NAMALWA (cell line): Measurements from ENCODE around the gene NEO1.
A peak's percentile ranks its signal among the peaks of the same experiment; 100 is the strongest.

ENCODE experiments used
- DNase-seq: peaks from one replicate; pipeline ENCODE4 v3.0.0-alpha.2; 2015; ENCODE audit warnings: low spot score

Gene NEO1

DNA sequence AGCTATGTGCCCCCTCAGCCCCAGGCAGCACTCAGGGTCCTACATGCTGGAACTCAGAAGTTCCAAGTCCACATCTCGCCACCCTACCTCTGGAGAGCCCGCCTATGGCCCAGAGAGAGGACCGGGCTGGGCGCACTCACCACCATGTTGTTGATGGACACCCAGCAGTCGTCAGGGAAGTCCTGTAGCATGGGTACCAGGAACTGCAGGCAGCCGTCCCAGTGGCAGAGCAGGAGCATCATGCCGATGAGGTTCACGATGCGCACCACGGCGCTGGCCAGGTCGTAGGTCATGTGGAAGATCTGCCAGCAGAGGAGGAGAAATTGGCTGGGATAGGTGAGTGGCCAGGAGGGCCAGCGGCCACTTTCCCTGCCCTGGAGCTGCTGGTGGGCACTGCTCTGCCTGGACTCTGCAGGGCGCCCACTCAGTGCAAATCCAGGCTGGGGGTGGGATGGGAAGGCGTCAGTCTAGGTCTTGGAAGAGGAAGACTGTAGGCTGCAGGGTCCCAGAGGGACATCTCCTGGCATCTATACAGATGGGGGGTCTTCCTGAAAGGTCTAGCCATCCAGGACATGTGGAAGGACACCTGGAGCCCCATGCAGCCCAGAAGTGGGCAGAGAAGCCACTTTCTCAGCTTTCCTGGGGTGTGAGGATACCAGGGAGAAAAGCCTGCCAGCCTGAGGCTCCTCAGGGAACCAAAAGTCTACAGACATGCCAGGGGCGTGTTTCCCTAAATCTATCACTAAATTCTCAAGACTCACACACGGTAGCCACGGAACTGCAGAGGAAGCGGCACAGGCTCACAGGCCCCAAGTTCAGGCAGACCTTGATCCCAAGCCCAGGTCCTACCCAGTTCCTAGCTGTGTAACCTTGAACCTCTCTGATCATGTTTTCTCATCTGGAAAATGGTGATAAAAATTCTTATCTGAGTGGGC, 280.0 kb downstream of the NEO1 start:
- DNase-seq = no peak

DNA sequence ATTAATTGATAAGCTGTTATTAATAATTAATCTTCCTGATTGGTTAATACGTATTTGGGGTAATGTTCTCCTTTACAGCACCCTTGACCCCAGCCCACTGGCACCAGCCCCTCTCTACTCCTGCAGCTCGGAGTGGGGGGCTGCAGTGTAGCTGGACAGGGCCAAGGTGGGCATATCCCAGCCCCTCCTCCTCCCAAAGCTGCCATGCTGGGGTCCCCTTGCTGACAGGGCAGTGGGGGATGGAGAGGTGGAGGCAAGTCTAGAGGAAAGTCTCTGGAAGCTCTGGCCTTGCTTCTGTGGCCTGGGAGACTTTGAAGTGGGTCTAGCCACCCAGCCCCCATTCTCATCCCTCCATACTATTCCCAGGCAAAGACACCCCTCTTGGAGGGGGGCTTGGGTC, 280.7 kb downstream of the NEO1 start:
- DNase-seq = no peak

DNA sequence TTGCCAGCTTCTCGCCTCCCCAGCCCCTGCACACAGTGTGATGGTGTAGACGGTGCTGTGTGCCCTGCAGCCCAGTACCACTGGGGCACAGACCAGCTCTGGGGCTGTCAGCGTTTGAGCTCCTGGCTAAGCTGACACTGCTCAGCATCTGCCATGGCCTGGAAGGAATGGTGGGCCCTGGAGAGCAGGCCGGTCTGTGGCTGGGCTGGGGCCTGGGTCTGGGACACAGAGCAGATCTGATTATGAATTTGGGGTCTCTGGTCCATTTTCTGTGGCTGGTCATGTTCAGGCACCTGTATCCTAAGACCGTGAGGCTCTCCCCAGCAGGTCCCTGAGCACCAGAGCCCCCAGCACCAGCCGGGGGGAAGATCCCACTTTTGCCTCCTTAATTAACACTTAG, 281.8 kb downstream of the NEO1 start:
- no peak for DNase-seq

DNA sequence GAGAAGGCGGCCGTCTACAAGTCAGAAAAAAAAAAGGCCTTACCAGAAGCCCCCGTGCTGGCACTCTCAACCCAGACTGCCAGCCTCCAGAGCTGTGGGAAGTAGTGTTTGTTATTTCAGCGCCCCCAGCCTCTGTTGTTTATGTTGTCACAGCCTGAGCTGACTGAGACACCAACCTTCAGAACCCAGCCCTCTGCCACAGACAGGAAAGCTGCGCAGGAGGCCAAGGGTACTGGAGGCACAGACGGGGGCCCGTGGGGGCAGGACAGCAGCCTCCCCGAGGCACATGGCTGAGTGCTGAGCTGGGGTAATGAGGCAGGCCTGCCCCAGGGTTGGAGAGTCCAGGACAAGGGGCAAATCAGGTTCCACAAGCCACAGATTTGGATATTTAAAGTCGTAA, 282.8 kb downstream of the NEO1 start:
- no peak for DNase-seq

DNA sequence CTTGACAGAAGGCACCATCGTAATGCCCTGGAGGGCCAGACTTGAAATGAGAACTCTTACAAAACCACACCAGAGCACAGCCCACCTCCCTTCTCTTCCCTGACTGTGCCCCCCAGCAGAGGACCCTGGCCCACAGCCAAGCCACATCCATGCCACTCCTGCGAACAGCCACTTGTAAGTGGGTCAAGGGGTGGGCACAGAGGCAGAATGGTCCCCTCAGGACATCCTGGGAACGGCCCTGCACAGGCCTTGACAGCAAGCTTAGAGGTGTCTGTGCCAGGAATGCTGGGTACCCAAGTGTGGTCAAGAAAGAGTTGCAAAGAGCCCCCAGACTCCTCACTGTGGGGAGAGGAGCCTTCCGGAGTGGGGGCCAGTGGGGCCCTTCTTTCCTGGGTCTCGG, 283.2 kb downstream of the NEO1 start:
- no peak for DNase-seq

DNA sequence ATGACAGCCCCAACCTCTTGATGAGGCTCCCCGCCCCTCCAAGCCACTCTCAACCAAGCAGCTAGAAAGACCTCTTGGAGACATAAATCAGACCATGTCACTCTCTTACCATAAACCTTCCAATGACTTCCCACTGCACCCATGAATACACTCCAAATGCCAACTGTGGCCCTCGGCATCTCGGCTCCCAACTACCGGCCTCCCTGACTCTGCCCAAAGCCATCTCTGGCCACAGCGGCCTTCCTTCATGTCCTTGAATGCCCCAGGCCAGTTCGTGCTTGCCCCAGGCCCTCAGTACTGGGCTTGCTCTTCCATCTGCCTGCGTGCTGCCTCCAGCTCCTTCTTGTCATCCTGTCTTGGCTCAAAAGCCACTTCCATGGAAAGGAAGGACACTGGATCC, 284.5 kb downstream of the NEO1 start:
- DNase-seq = no peak

DNA sequence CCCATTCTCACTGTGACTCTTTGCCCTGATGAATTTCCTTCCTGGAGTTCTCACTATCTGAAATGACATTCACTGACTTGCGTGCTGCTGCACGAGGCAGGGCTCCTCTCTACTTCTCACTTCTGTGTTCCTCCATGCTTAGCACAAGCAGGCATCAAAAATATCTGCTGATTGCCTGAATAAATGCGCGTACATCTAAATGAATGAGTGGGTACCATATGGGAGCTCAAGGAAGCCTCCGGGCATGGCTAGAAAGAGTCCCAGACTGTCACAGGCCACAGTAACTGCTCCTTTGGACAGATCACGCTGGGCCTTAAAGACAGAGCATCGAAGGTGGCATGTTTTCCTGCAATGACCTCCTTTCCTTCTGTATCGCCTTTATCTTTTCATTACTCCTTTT, 284.9 kb downstream of the NEO1 start:
- no peak for DNase-seq

DNA sequence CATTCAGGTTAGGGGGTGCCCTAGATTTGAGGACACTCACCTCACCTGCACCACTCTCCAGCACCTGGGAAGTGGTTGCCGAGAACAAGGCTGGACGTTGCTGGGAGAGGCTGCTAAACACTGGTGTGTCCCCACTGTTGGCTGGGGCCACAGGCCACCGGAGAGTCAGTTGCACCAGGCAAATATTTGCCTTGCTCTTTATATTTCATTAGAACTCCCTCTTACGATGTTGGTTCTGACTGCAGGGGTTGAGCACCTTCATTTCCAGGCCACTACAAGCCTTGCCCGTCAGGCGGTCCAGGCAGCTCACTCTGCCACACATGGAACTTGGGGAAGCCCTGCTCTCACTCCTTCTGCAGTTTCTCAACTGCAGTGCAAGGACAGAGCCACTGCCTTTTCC, 285.8 kb downstream of the NEO1 start:
- no peak for DNase-seq

DNA sequence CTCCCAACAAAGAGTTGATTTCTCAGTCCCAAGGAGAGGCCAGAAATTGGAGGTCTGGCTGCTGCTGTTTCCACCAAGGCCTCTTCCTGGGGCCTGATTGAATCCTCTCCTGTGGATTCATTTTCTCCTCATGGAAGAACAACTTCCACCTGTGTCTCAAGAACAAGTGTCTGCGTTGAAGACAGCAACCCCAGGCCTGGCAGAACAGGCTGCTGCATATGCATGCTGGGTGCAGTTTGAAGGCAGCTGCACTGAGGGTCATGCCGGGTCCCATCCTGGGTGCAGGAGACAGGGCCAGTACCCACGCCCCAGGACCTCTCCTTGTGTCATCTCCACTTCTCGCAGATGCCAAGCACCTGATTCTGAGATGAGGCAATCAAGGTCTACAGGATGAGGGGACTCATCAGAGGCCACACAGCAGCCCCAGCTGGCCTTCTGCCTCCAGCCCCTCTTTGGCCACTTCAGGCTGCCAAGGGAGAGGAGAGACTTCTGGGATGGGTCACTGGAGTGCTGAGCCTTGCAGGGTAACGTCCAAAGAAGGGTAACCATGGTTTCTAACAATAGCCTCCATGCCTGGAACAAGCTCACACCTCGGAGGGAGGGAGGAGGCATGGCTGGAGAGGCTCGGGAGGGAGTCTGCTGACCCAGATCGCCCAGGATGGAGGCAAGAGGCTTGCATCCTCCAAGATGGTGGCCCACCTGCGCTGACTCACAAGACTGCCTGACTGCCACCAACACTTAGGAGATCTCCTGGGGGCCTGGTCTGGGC, 286.5 kb downstream of the NEO1 start:
- DNase-seq = no peak

DNA sequence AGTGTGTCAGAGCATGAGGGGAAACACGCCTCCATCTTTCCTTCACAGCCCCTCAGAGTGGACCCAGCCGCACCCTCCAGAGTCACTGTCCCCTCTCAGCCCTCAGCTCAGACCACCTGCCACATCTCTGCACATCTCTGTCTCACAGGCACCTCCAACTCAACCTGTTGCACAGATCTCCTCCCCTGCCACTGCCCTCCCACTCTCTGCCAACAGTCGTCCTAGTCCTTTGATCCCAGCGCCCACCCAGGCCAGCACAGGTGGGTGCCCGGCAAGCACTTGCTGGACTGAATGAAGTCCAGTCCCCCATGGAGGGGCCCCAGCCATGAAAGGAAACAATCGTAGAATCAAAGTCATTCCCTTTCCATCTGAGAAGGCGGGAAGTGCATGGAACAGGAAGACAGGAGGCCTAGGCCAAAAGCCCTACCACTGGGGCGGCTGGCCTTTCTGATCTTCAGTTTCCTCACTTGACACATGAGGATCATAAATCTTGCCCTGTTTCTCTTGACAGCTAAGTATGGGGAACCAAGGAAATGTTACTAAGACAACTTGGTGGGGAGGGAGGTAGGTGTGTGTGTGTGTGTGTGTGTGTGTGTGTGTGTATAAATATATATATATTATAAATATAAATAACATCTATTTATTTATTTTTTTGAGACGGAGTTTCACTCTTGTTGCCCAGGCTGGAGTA, 288.4 kb downstream of the NEO1 start:
- DNase-seq = no peak

DNA sequence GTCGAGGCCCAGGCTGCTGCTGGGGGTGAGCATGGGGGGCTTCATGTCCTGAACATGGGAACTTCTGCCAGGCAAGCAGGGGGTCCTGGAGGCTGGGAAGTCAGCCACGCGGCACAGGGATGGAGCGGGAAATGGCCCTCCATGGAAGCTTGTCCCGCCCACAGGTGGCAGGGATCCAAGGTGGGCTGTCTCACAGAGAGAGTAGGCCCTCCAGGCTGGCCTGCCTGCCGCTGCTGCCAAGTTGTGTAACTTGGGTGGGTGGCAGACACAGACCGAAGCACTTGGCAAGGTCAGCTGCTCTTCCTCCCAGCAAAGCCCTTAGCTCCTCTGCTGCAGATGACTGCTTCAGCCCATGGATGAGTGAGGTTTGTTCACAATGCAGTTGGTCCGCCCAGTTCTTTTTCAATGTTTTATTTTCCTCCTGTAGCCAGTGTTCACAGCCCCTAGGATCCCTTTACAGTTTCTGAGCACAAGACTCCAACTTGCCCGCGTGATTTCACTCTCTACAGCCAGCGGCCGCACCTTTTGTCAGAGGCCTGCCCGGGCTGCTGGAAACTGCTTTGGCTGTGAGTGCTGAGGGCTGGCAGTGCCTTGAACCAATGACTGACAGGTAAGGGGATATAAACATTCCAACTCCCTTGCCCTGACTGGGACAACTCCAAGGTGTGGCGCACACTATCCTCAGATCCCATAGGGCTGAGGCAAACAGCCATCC, 289.8 kb downstream of the NEO1 start:
- no peak for DNase-seq

DNA sequence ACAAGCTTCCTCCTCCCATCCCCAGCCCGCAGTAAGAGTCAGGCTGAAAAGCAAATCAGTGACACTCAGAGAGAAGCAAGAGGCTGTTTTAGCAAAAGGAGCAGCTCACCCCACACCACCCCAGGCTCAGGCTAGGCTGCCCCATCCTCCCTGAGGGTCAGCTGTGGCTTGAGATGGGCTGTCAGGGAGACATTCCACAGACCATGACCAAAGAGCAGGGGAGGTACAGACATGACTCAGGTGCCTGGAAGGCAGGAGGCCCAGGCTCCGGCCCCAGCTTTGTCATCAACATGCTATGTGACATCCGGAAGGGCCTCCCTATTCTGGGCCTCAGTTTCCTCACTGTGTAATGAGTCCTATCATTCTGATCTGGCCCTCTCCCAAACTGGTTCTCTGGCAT, 291.8 kb downstream of the NEO1 start:
- DNase-seq = no peak

DNA sequence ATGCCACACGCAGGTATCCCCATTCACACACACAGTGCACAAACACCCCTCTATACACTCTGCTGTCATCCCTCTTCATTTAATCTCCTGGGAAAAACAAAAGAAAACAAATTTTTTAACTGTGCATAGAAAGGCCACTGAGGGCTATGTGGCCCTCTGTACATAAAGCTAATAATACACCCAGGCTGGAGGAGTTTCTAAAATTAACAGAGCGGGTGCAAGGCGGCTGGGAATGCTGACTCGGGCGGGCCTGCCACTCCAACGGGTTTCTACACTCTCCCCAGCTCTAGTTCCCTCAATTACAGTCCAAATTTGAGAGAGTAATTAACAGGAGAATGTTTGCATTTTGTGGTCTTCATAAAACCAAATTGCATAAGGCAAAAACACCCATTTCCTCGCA, 293.4 kb downstream of the NEO1 start:
- no peak for DNase-seq

DNA sequence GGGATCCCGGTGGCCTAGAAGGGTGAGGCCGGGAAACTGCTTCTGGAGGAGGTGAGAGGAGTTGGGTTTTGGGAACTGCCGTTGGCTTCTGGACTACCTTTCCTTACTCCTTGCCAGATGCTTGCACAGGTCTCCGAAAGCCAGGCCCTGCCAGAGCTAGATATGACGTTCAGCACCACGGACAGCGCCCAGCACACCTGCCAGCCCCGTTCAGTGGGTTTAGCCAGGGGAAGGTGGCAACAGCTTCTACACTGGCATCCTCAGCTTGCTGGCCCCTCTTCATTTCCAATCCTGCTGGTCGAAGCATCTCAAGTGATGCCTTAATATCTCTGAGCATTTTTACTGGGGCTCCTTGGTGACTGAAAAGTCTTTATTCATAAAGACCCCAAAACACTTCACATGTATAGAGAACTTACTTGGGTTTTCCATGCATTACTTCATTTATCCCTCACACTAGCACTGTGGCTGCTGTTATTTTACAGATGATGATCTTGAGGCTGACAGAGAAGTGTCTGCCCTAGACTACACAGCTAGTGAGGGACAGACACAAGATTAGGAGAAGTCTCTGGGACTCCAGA, 294.6 kb downstream of the NEO1 start:
- DNase-seq = peak; percentile 58

DNA sequence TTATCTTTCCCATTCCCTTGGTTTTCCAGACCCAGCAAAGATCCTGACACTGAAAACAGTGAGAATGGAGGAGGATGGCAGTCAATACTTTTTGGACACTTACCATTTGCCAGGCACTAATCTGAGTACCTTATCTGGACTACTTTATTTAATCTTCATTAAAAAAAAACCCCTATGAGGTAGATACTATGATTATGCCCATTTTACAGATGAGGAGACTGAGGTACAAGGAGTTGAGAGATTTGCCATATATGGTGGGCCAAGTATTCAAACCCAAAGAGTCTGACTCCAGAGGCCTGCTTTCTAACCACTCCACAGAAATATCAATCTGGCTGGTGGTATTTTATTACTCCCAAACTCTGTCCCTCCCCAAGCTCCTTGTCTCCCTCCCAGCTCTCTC, 296.9 kb downstream of the NEO1 start:
- DNase-seq = no peak

DNA sequence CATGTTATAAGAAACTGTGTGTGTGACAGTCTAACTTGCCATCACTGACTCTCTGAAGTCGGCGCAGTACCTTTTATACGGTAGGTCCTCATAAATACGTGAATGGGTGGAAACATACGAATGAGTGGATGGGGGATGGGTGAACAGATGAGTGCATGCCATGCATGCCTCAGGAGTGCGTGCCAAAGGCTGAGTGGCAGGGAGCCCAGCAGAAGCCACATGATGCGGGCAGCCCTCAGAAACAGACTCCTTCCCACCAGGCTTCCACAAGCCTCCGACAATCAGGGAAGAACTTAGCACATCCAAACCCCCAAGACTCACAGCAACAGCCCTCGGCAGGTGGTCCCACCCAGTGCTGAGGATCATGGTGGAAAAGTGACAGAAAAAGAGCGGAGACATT, 299.8 kb downstream of the NEO1 start:
- no peak for DNase-seq

DNA sequence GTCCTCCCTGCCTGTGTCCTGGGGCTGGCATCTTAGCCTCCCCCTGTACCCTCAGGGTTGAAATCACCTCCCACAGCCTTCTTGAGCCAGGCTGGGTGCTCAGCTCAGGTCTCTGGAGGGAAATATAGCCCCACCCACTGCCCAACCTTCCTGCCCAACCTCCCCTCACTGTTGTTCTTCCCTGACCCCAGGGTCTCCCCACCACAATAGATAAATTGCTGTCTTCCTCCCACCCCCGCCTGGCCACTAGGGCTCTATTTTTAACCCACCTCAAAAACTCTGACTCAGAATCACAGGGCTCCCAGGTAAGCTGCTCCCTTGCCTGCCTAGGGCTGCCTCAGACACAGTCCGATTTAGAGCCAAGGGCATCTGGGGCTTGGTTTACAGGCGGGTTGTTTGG, 301.5 kb downstream of the NEO1 start:
- DNase-seq = no peak

DNA sequence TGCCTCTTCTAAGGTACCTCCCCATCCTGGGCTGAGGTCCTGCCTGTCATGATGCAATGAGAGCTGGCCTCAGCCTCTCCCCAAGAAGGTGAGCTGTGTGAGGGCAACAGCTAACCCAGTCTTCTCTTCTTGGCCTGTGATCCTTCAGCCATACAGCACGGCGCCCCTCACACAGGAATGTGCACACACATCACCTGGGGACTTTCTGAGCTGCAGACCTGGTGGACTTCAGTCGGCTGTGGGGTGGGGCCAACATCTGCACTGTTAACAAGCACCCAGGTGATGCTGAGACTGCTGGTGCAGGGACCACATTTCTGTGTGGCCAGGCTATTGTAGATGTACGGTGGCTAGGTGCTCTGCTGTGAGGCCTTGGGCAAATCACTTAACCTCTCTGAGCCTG, 302.0 kb downstream of the NEO1 start:
- DNase-seq = no peak
